ENCODE data around the gene NELFB. TPM values are rescaled to one million over a fixed set of nuclear protein-coding genes. Genes with fewer than 3 reads are reported as not detected.

The NELFB gene
- total RNA-seq, 1 experiment from 2014 or later = 40.5 TPM

DNA sequence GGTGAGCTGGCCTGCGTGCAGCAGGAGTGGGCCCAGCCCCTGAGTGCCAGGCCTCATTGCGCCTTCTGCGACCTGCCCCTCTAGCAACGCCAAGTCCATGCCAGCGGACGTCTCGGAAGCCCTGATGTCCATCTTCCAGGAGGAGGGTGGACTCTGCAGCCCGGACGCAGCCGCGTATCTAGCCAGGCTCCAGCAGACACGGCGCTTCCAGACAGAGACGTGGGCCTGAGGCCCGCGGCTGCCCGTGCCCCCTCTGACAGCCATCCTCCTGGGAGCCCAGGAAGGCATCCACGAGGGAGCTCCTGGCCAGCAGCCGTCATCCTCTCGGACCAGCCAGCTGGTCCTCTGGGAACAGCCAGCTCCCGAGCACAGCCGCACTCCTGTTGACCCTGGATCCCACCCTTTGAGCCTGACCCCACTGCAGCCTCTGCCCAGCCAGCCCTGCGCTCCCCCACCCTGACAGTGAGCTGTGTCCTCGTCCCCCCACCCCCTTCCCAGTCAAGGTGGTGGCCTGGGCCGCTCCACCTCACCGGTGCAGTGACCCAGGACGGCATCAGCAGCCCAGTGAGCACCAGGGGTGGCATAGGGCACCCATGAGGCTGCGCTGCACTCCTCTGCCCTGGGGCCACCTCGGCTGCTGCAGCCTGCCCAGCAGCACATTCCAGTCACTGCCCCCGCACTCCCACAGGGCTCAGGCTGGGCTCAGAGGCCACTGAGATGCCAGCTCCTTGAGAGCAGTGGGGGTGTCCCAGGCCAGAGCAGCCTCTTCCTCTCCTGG is 38.8 kb upstream of the NELFB start:
- CTCF ChIA-PET = interaction anchor here (0.6 to 1.4 kb wide), 3 partner anchors 9 to 17 kb away, joined by 3 to 6 read pairs (median 3); no protein-coding TSS in a partner anchor
- Mint-ChIP-seq H3K27me3 (ENCODE audit: insufficient read depth, unreplicated experiment) (no peaks in the 10 kb centered on the region), H3K4me1 (ENCODE audit: insufficient read depth, unreplicated experiment) (peaks cover 5% of the 10 kb centered on the region), H3K27ac (ENCODE audit: low read depth, unreplicated experiment) (no peak overlapping the region), H3K4me3 (ENCODE audit: unreplicated experiment) (no peak overlapping the region), H3K36me3 (ENCODE audit: insufficient read depth, unreplicated experiment) (peaks cover 12% of the 10 kb centered on the region), H3K9me3 (ENCODE audit: unreplicated experiment) (no peaks in the 10 kb centered on the region)
- DNase-seq (ENCODE audit: unreplicated experiment) = no peak
- intact Hi-C loops (cut with micrococcal nuclease) = no loop called here
- no TSS peak for BruUV-seq (replicated peaks)
- TF ChIP-seq, protein P1, sequence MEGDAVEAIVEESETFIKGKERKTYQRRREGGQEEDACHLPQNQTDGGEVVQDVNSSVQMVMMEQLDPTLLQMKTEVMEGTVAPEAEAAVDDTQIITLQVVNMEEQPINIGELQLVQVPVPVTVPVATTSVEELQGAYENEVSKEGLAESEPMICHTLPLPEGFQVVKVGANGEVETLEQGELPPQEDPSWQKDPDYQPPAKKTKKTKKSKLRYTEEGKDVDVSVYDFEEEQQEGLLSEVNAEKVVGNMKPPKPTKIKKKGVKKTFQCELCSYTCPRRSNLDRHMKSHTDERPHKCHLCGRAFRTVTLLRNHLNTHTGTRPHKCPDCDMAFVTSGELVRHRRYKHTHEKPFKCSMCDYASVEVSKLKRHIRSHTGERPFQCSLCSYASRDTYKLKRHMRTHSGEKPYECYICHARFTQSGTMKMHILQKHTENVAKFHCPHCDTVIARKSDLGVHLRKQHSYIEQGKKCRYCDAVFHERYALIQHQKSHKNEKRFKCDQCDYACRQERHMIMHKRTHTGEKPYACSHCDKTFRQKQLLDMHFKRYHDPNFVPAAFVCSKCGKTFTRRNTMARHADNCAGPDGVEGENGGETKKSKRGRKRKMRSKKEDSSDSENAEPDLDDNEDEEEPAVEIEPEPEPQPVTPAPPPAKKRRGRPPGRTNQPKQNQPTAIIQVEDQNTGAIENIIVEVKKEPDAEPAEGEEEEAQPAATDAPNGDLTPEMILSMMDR (IDR thresholded peaks at IDR 0.05; ENCODE audit: unreplicated experiment) = no peak
- POLR2A ChIA-PET = interaction anchor here (0.7 to 3.8 kb wide), 7 partner anchors 10 to 46 kb away, joined by 3 to 38 read pairs (median 5); partner anchors contain the start of genes ANAPC2, NDOR1, RNF224 and SSNA1

DNA sequence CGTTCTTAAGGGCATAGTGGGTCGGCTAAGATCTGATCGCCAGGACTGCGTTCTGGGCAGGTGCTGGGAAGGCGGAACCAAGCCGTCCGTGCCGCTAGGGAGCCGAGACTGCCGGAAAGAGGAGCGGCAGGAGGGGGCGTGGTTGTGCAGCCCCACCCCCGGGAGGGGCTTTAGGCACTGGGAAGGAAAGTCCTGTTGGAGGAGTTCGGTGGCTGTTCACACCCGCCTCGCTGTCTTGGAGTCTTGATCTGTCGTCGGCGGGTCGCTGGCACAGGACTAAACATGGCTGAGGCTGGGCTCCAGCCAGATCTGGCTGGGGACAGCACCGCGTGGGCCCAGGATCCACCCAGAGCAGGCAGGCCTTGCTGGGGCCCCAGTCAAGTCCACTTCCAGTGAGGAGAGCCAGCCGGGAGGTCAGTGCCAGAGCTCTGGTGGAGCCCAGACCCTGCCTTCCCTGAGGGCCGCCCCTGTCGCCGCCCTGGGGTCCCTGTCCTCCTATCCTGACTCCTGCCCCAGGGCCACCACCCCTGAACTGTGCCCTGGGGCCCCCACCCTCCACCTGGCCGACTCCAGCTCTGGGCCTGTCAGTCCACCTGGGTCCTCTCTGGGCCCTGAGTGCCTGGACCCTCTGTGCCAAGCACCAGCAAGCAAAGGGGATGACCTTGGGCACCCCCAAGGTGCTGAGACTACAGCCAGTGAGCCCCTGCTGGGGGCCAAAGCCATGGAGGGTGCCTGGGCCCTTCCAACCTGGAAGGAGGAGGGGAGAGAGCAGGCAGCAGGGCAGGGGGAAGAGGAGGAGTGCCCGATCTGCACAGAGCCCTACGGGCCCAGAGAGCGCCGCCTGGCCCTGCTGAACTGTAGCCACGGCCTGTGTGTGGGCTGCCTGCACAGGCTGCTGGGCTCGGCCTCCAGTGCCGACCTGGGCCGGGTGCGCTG is 37.6 kb upstream of the NELFB start:
- no peaks in the 10 kb centered on the region for H3K9me3 Mint-ChIP-seq (ENCODE audit: unreplicated experiment)
- BruUV-seq (replicated peaks) = no TSS peak

GRCh38 chr9:137218212-137218753 is 36.8 kb upstream of the NELFB start:
- DNase-seq (ENCODE audit: unreplicated experiment) = no peak
- H3K36me3 Mint-ChIP-seq (ENCODE audit: insufficient read depth, unreplicated experiment) = peaks cover 12% of the 10 kb centered on the region
- H3K9me3 Mint-ChIP-seq (ENCODE audit: unreplicated experiment) = no peaks in the 10 kb centered on the region
- ChIA-PET POLR2A (interaction anchor here (0.7 to 3.8 kb wide), 5 partner anchors 9 to 135 kb away, joined by 3 to 38 read pairs (median 5); partner anchors contain the start of genes NDOR1, SSNA1, TMEM203 and TUBB4B), CTCF (interaction anchor here (1.0 kb wide), 1 partner anchor 23 kb away, joined by 3 read pairs; no protein-coding TSS in a partner anchor)
- H3K4me1 Mint-ChIP-seq (ENCODE audit: insufficient read depth, unreplicated experiment) = peaks cover 5% of the 10 kb centered on the region
- intact Hi-C loops (cut with micrococcal nuclease) = no loop called here
- TF ChIP-seq, protein P1 (IDR thresholded peaks at IDR 0.05; ENCODE audit: unreplicated experiment) = no peak
- no TSS peak for BruUV-seq (replicated peaks)
- H3K27ac Mint-ChIP-seq (ENCODE audit: low read depth, unreplicated experiment) = no peak overlapping the region
- no peak overlapping the region for H3K4me3 Mint-ChIP-seq (ENCODE audit: unreplicated experiment)
- no peaks in the 10 kb centered on the region for H3K27me3 Mint-ChIP-seq (ENCODE audit: insufficient read depth, unreplicated experiment)

More for the DNA sequence above, 37.6 kb upstream of the NELFB start:
- Mint-ChIP-seq H3K4me1 (ENCODE audit: insufficient read depth, unreplicated experiment) (peaks cover 5% of the 10 kb centered on the region), H3K27me3 (ENCODE audit: insufficient read depth, unreplicated experiment) (no peaks in the 10 kb centered on the region), H3K4me3 (ENCODE audit: unreplicated experiment) (peak overlapping the region; percentile 70), H3K27ac (ENCODE audit: low read depth, unreplicated experiment) (peak overlapping the region; percentile 60), H3K36me3 (ENCODE audit: insufficient read depth, unreplicated experiment) (peaks cover 12% of the 10 kb centered on the region)
- peak; percentile 74 for DNase-seq (ENCODE audit: unreplicated experiment)
- intact Hi-C loops (cut with micrococcal nuclease) = no loop called here
- TF ChIP-seq, protein P1 (IDR thresholded peaks at IDR 0.05; ENCODE audit: unreplicated experiment) = no peak
- ChIA-PET POLR2A (interaction anchor here (0.7 to 3.8 kb wide), 7 partner anchors 12 to 134 kb away, joined by 3 to 38 read pairs (median 5); partner anchors contain the start of genes ANAPC2, NDOR1, SSNA1 and TMEM203), CTCF (interaction anchor here (1.4 kb wide), 1 partner anchor 11 kb away, joined by 3 read pairs; no protein-coding TSS in a partner anchor)
